HepG2 (cell line): ENCODE data around the gene TLE2. TPM values are rescaled to one million over a fixed set of nuclear protein-coding genes. Genes with fewer than 3 reads are reported as not detected.
A peak's percentile ranks its signal among the peaks of the same experiment; 100 is the strongest.

ENCODE experiments used
- BHLHE40 ChIP-seq: IDR thresholded peaks from 2 replicates; pipeline ENCODE4 v1.6.1; 2011; ENCODE audit warnings: low read length, improper control_type of control experiment
- JARID2 ChIP-seq: sonication (generic); formaldehyde crosslinking; IDR thresholded peaks from 2 replicates; pipeline ENCODE4 v1.8.1; 2023; ENCODE audit warnings: missing genetic modification reagents, inconsistent platforms; ENCODE audit not compliant: insufficient replicate concordance
- NFIB ChIP-seq: sonication (generic); formaldehyde crosslinking; IDR thresholded peaks from 2 replicates; pipeline ENCODE4 v1.9.0; 2021; ENCODE audit warnings: missing genetic modification reagents, mild to moderate bottlenecking, borderline replicate concordance
- NR1H2 ChIP-seq: sonication (generic); formaldehyde crosslinking; IDR thresholded peaks from 2 replicates; pipeline ENCODE4 v1.8.1; 2022; ENCODE audit warnings: low read depth, missing genetic modification reagents, borderline replicate concordance
- PHF21A ChIP-seq: sonication (generic); formaldehyde crosslinking; IDR thresholded peaks from 2 replicates; pipeline ENCODE4 v1.5.0; 2020; ENCODE audit warnings: mild to moderate bottlenecking, missing genetic modification reagents
- RARG ChIP-seq: sonication (generic); formaldehyde crosslinking; IDR thresholded peaks from 2 replicates; pipeline ENCODE4 v1.4.0; 2020; ENCODE audit warnings: low read depth, mild to moderate bottlenecking, missing genetic modification reagents
- SIN3B ChIP-seq: fragments of 150-350 bp; IDR thresholded peaks from 2 replicates; pipeline ENCODE4 v1.6.1; 2014; ENCODE audit warnings: low read length
- STAT6 ChIP-seq: sonication (generic); formaldehyde crosslinking; IDR thresholded peaks from 2 replicates; pipeline ENCODE4 v1.4.0; 2020; ENCODE audit warnings: missing genetic modification reagents, mild to moderate bottlenecking, borderline replicate concordance
- TMF1 ChIP-seq: sonication (generic); formaldehyde crosslinking; IDR thresholded peaks from 2 replicates; pipeline ENCODE4 v1.8.1; 2022; ENCODE audit warnings: low read depth, missing genetic modification reagents
- ZBED4 ChIP-seq: sonication (generic); formaldehyde crosslinking; IDR thresholded peaks from 2 replicates; pipeline ENCODE4 v1.4.0; 2020; ENCODE audit warnings: missing genetic modification reagents, borderline replicate concordance
- ZBTB7B ChIP-seq: sonication (generic); formaldehyde crosslinking; IDR thresholded peaks from 2 replicates; pipeline ENCODE4 v1.4.0; 2020; ENCODE audit warnings: missing genetic modification reagents
- ZMAT5 ChIP-seq: sonication (generic); formaldehyde crosslinking; IDR thresholded peaks from 2 replicates; pipeline ENCODE4 v1.5.0; 2020; ENCODE audit warnings: mild to moderate bottlenecking, low read depth, missing genetic modification reagents, borderline replicate concordance
- ZNF281 ChIP-seq: sonication (generic); formaldehyde crosslinking; IDR thresholded peaks from 2 replicates; pipeline ENCODE4 v1.4.0; 2020; ENCODE audit warnings: missing genetic modification reagents, borderline replicate concordance
- ZNF3 ChIP-seq: IDR thresholded peaks from 2 replicates; pipeline ENCODE4 v1.7.0; 2017; ENCODE audit warnings: inconsistent platforms
- ZNF331 ChIP-seq: sonication (generic); formaldehyde crosslinking; IDR thresholded peaks from 2 replicates; pipeline ENCODE4 v1.4.0; 2020; ENCODE audit warnings: missing genetic modification reagents
- ZNF354B ChIP-seq: sonication (generic); formaldehyde crosslinking; IDR thresholded peaks from 2 replicates; pipeline ENCODE4 v1.8.0; 2022; ENCODE audit warnings: mild to moderate bottlenecking, missing genetic modification reagents
- ZNF557 ChIP-seq: sonication (generic); formaldehyde crosslinking; IDR thresholded peaks from 2 replicates; pipeline ENCODE4 v1.4.0; 2020; ENCODE audit warnings: missing genetic modification reagents
- ZNF878 ChIP-seq: sonication (generic); formaldehyde crosslinking; IDR thresholded peaks from 2 replicates; pipeline ENCODE4 v1.8.1; 2023; ENCODE audit warnings: mild to moderate bottlenecking, missing genetic modification reagents, moderate library complexity
- ZSCAN29 ChIP-seq: sonication (generic); formaldehyde crosslinking; conservative IDR thresholded peaks from 2 replicates; pipeline ENCODE4 v1.4.0; 2020; ENCODE audit warnings: mild to moderate bottlenecking, missing genetic modification reagents
- polyA plus RNA-seq, 8 experiments: library from polyadenylated mRNA; depleted of rRNA in 3 of 8; stranded (reverse) in 7 of 8; unstranded in 1 of 8; fragments of >200 nt; fragmentation: Illumina TruSeq in 4 of 8; extraction: Trizol in 4 of 8; gene quantifications; 2 replicates each; pipeline versions ENCODE4 v1.2.1 to v1.2.3, GENCODE V29; 2011 to 2016; ENCODE audit warnings: low read depth in 4 of 8, missing spikeins in 1 of 8, mixed read lengths in 1 of 8; ENCODE audit not compliant: insufficient read depth in 1 of 8
- total RNA-seq, 5 experiments: library from RNA; depleted of rRNA; stranded (reverse); fragments of >200 nt; fragmentation: Illumina TruSeq; extraction: Trizol; gene quantifications; 2 replicates each; pipeline ENCODE4 v1.2.3, GENCODE V29; 2016; ENCODE audit warnings: low read depth in 1 of 5

Gene TLE2
- total and polyA plus RNA-seq, 2 of the 13 experiments (the other 11 are each of a cell fraction or from before 2014, with no cell fraction given): 0.07 to 0.81 TPM

- TF ChIP-seq STAT6 (CRISPR knock-in tag) (no peak), ZNF331 (no peak), NFIB (no peak), ZNF878 (no peak), ZNF354B (peak; percentile 85; the same call in 1 of the 2 replicates), SIN3B (no peak), ZBTB7B (CRISPR knock-in tag) (no peak), ZNF557 (CRISPR knock-in tag) (no peak), BHLHE40 (no peak), NR1H2 (CRISPR knock-in tag) (no peak), ZSCAN29 (CRISPR knock-in tag) (no peak), JARID2 (no peak), ZBED4 (CRISPR knock-in tag) (no peak), TMF1 (CRISPR knock-in tag) (no peak), ZMAT5 (CRISPR knock-in tag) (no peak), PHF21A (CRISPR knock-in tag) (peak; percentile 54; the same call in 1 of the 2 replicates), ZNF281 (CRISPR knock-in tag) (no peak), RARG (CRISPR knock-in tag) (no peak; the same call in 1 of the 2 replicates), ZNF3 (CRISPR knock-in tag) (no peak)
These were observed 5.8 kb upstream of the TLE2 start (continued) for GRCh38 chr19:3034656-3035541.
